Tibial nerve (tissue), 4 donors: Measurements from ENCODE around the gene GPR75. TPM values are rescaled to one million over a fixed set of nuclear protein-coding genes. Genes with fewer than 3 reads are reported as not detected.
"Not testable (repeated sequence)": the region's sequence is repeated elsewhere in the genome, so short reads cannot be mapped to it uniquely, and the experiment has no call there.

ENCODE experiments used
- DNase-seq, 2 donors: peaks; one replicate each; pipeline ENCODE4 v3.0.0-alpha.2; 2019; ENCODE audit warnings: low spot score in 2 of 2
- H3K27ac ChIP-seq, 4 donors: fragments of 200-600 bp; sonication (generic) in 3 of 4; one replicate each; pipeline ENCODE4 v1.5.1; 2017 to 2019; ENCODE audit warnings: mild to moderate bottlenecking in 1 of 4
- H3K27me3 ChIP-seq, 2 donors: fragments of 200-600 bp; sonication (generic) in 1 of 2; one replicate each; pipeline versions ENCODE4 v1.5.1 to v1.6.0; 2017 to 2019
- H3K36me3 ChIP-seq, 3 donors: fragments of 200-600 bp; sonication (generic); one replicate each; pipeline ENCODE4 v1.5.1; 2018 to 2019
- H3K4me1 ChIP-seq, 4 donors: fragments of 200-600 bp; sonication (generic) in 3 of 4; one replicate each; pipeline ENCODE4 v1.5.1; 2017 to 2019
- H3K4me3 ChIP-seq, 4 donors: fragments of 200-600 bp; sonication (generic) in 3 of 4; one replicate each; pipeline ENCODE4 v1.5.1; 2017 to 2019; ENCODE audit warnings: mild to moderate bottlenecking in 1 of 4, moderate library complexity in 1 of 4
- H3K9me3 ChIP-seq, 4 donors: fragments of 200-600 bp; sonication (generic) in 3 of 4; one replicate each; pipeline ENCODE4 v1.5.1; 2017 to 2019
- EP300 ChIP-seq, 2 donors: sonication (generic); formaldehyde crosslinking; IDR thresholded peaks; one replicate each; pipeline ENCODE4 v1.6.1; 2017; ENCODE audit warnings: antibody characterized with exemption in 2 of 2, mild to moderate bottlenecking in 1 of 2
- POLR2A ChIP-seq, 2 donors: fragments of 450-650 bp; IDR thresholded peaks; one replicate each; pipeline ENCODE4 v1.6.1; 2017; ENCODE audit warnings: antibody characterized with exemption in 2 of 2, mild to moderate bottlenecking in 2 of 2, moderate library complexity in 2 of 2
- WGBS, 2 donors: methylation state at CpG; one replicate each; pipeline ENCODE4 v1.1.5; 2018; 5-methylcytosine and 5-hydroxymethylcytosine counted together
- total RNA-seq, 4 donors: library from RNA; depleted of rRNA; stranded (reverse); fragments of >200 nt; gene quantifications; one replicate each; pipeline ENCODE4 v1.1.0, GENCODE V29; 2016
- TF ChIP-seq, protein P1 (sequence below), 5 experiments: fragments of 200-600 bp in 3 of 5; fragments of 450-650 bp in 2 of 5; sonication (generic) in 3 of 5; IDR thresholded peaks; one replicate each; pipeline ENCODE4 v1.5.1; 2016 to 2019; ENCODE audit warnings: antibody characterized with exemption in 5 of 5, mild to moderate bottlenecking in 3 of 5, moderate library complexity in 2 of 5

Gene GPR75
- total RNA-seq, 4 donors from 2014 or later: 0.98 to 2.2 (median 2.0) TPM

GRCh38 chr2:53843595-53843994, 16.2 kb downstream of the GPR75 start:
- DNase-seq: no peak
- TF ChIP-seq EP300 (IDR thresholded peaks at IDR 0.05): no peak
- TF ChIP-seq, protein P1, sequence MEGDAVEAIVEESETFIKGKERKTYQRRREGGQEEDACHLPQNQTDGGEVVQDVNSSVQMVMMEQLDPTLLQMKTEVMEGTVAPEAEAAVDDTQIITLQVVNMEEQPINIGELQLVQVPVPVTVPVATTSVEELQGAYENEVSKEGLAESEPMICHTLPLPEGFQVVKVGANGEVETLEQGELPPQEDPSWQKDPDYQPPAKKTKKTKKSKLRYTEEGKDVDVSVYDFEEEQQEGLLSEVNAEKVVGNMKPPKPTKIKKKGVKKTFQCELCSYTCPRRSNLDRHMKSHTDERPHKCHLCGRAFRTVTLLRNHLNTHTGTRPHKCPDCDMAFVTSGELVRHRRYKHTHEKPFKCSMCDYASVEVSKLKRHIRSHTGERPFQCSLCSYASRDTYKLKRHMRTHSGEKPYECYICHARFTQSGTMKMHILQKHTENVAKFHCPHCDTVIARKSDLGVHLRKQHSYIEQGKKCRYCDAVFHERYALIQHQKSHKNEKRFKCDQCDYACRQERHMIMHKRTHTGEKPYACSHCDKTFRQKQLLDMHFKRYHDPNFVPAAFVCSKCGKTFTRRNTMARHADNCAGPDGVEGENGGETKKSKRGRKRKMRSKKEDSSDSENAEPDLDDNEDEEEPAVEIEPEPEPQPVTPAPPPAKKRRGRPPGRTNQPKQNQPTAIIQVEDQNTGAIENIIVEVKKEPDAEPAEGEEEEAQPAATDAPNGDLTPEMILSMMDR (IDR thresholded peaks at IDR 0.05): no peak
- WGBS, 2 donors: 78 to 83% methylated on average over 2 of the region's 2 CpGs

GRCh38 chr2:53842891-53843290, 16.9 kb downstream of the GPR75 start:
- H3K27me3 ChIP-seq: no peaks in the 10 kb centered on the region
- no peak for TF ChIP-seq POLR2A (IDR thresholded peaks at IDR 0.05)
- TF ChIP-seq, protein P1 (IDR thresholded peaks at IDR 0.05): no peak
- no peak for TF ChIP-seq EP300 (IDR thresholded peaks at IDR 0.05)
- H3K9me3 ChIP-seq: no peaks in the 10 kb centered on the region
- DNase-seq: no peak
- H3K27ac ChIP-seq: no peak overlapping the region
- H3K36me3 ChIP-seq: peaks cover 0 to 10% (median 0%) of the 10 kb centered on the region in 3 donors
- WGBS, 2 donors: 65 to 77% methylated on average over 3 of the region's 3 CpGs
- no peak overlapping the region for H3K4me3 ChIP-seq
- H3K4me1 ChIP-seq: no peaks in the 10 kb centered on the region

More at GRCh38 chr2:53843595-53843994, 16.2 kb downstream of the GPR75 start:
- Histone ChIP-seq H3K27me3 (no peaks in the 10 kb centered on the region), H3K4me1 (no peaks in the 10 kb centered on the region), H3K27ac (no peak overlapping the region), H3K9me3 (no peaks in the 10 kb centered on the region), H3K36me3 (peaks cover 0 to 6% (median 0%) of the 10 kb centered on the region in 3 donors), H3K4me3 (no peak overlapping the region)

- not testable (repeated sequence) for H3K9me3 ChIP-seq, DNase-seq, H3K27ac ChIP-seq, H3K4me1 ChIP-seq, H3K4me3 ChIP-seq, H3K27me3 ChIP-seq
- 87 to 99% methylated on average over 7 of the region's 7 CpGs for WGBS, 2 donors
- peaks cover 0 to 17% (median 0%) of the 10 kb centered on the region in 3 donors for H3K36me3 ChIP-seq
Measured at GRCh38 chr2:53841651-53842050, 18.1 kb downstream of the GPR75 start.

DNA sequence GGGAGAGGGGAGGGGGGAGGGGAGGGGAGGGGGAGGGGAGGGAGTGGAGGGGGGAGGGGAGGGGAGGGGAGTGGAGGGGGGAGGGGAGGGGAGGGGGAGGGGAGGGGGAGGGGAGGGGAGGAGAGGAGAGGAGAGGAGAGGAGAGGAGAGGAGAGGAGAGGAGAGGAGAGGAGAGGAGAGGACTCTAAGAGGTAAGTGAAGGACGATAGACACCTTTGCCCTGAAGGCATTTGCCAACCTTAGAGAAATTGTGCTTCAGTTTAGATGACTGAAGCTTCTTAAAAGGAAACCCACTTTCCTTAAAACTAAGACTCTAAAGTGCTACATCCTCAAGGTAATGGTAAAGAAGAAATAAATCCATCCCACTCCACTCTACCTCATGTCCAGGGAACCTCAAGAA, 19.2 kb downstream of the GPR75 start:
- DNase-seq: no peak
- H3K27me3 ChIP-seq: no peaks in the 10 kb centered on the region
- TF ChIP-seq POLR2A (IDR thresholded peaks at IDR 0.05): no peak
- TF ChIP-seq, protein P1 (IDR thresholded peaks at IDR 0.05): no peak
- TF ChIP-seq EP300 (IDR thresholded peaks at IDR 0.05): no peak
- 86 to 95% methylated on average over 1 of the region's 1 CpG for WGBS, 2 donors
- no peak overlapping the region for H3K27ac ChIP-seq
- peaks cover 0 to 24% (median 0%) of the 10 kb centered on the region in 3 donors for H3K36me3 ChIP-seq
- H3K4me3 ChIP-seq: no peak overlapping the region
- no peaks in the 10 kb centered on the region for H3K4me1 ChIP-seq
- H3K9me3 ChIP-seq: no peaks in the 10 kb centered on the region

- H3K4me3 ChIP-seq, H3K27ac ChIP-seq, H3K27me3 ChIP-seq, DNase-seq, H3K9me3 ChIP-seq: not testable (repeated sequence)
- H3K36me3 ChIP-seq: peaks cover 0 to 13% (median 0%) of the 10 kb centered on the region in 3 donors
- 91 to 93% methylated on average over 4 of the region's 4 CpGs for WGBS, 2 donors
- H3K4me1 ChIP-seq: peaks cover 0 to 34% (median 15%) of the 10 kb centered on the region in 4 donors
Measured at GRCh38 chr2:53829980-53830290, 29.8 kb downstream of the GPR75 start.

- DNase-seq: no peak
- H3K9me3 ChIP-seq: no peaks in the 10 kb centered on the region
- H3K4me1 ChIP-seq: peaks cover 0 to 34% (median 15%) of the 10 kb centered on the region in 4 donors
- H3K27me3 ChIP-seq: no peaks in the 10 kb centered on the region
- TF ChIP-seq EP300 (IDR thresholded peaks at IDR 0.05) (no peak), POLR2A (IDR thresholded peaks at IDR 0.05) (no peak)
- TF ChIP-seq, protein P1 (IDR thresholded peaks at IDR 0.05): no peak
- WGBS, 2 donors: 79 to 84% methylated on average over 11 of the region's 11 CpGs
- H3K4me3 ChIP-seq: no peak overlapping the region
- H3K27ac ChIP-seq: no peak overlapping the region
- peaks cover 0 to 13% (median 0%) of the 10 kb centered on the region in 3 donors for H3K36me3 ChIP-seq
Measured at GRCh38 chr2:53829273-53829979, 30.3 kb downstream of the GPR75 start.
